HG03342 (cell line): ENCODE data around the gene MAMLD1.

Experiments used
- ATAC-seq: cut with Tn5 transposase; IDR thresholded peaks from one replicate; pipeline ENCODE4 v1.9.1; 2021; ENCODE audit warnings: mild to moderate bottlenecking, moderate library complexity; ENCODE audit not compliant: unreplicated experiment

Gene MAMLD1

GRCh38 chrX:150551963-150552362 is 188.8 kb downstream of the MAMLD1 start:
- no peak for ATAC-seq

- ATAC-seq: no peak
These were observed 195.3 kb downstream of the MAMLD1 start for GRCh38 chrX:150558424-150558823.
